ENCODE measurements around the gene GRIK4.

GRCh38 chr11:120940160-120940848 is 428.8 kb downstream of the GRIK4 start:
- TF ChIP-seq POLR2AphosphoS5 (IDR thresholded peaks at IDR 0.05; ENCODE audit: insufficient read depth, low read depth, low read length) (no peak), CTCF (IDR thresholded peaks at IDR 0.05; ENCODE audit: extremely low read depth in 1 of 2, insufficient read depth in 1 of 2, low read depth in 1 of 2, low read length in 2 of 2) (no peak), POLR2A (IDR thresholded peaks at IDR 0.05; ENCODE audit: low read depth, low read length) (no peak), EZH2 (IDR thresholded peaks at IDR 0.05; ENCODE audit: borderline replicate concordance, low read depth, low read length, severe bottlenecking) (no peak), JUN (IDR thresholded peaks at IDR 0.05; ENCODE audit: borderline replicate concordance, insufficient read depth, insufficient read length, low read depth) (no peak), FOS (IDR thresholded peaks at IDR 0.05; ENCODE audit: borderline replicate concordance, insufficient read depth, low read length) (no peak), MYC (IDR thresholded peaks at IDR 0.05; ENCODE audit: low read depth, low read length) (no peak), GATA2 (IDR thresholded peaks at IDR 0.05; ENCODE audit: insufficient read depth, insufficient read length, low read depth, low read length) (no peak)
- TF ChIP-seq, protein P1, sequence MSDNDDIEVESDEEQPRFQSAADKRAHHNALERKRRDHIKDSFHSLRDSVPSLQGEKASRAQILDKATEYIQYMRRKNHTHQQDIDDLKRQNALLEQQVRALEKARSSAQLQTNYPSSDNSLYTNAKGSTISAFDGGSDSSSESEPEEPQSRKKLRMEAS (IDR thresholded peaks at IDR 0.05; ENCODE audit: insufficient read depth, insufficient read length): no peak
